ENCODE results near the gene EHD4. TPM values are rescaled to one million over a fixed set of nuclear protein-coding genes. Genes with fewer than 3 reads are reported as not detected.

The EHD4 gene
- total RNA-seq, 2 donors from 2014 or later: 18.4 to 22.6 TPM

DNA sequence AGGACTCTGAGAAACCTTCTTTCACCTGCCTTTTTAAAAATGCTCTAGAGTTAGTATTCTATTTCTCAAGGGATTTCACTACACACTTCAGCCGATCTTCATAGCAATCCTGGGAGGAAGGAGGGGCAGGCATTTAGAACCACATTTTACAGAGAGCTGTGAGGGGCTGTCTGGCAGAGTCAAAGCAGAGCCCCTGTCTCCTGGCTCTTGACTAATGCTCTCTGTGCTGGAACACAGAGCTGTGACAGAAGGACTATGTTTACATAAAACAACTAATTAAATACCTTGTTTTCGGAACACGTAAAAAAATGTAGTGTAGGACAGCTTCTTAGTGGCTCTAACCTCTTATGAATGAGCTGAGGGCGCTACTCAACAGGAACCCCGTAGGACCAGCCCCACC lies 70.9 kb downstream of the EHD4 start:
- TF ChIP-seq POLR2AphosphoS5 (IDR thresholded peaks at IDR 0.05) (no peak), POLR2A (IDR thresholded peaks at IDR 0.05) (no peak), CTCF (IDR thresholded peaks at IDR 0.05) (no peak)
- Histone ChIP-seq H3K27ac (no peak overlapping the region), H3K36me3 (no peaks in the 10 kb centered on the region), H3K4me3 (no peak overlapping the region), H3K27me3 (replicated peaks; ENCODE audit: insufficient read depth) (no peaks in the 10 kb centered on the region), H3K9me3 (no peaks in the 10 kb centered on the region), H3K4me1 (replicated peaks) (no peaks in the 10 kb centered on the region)
- WGBS: 57% methylated on average over 5 of the region's 5 CpGs
- intact Hi-C loops (cut with DNase I): loop anchor here (5.0 to 10.0 kb wide), 2 partner anchors 74 to 127 kb away; partner anchors contain the start of genes JMJD7 and MAPKBP1
- DNase-seq (ENCODE audit: low spot score): no peak

GRCh38 chr15:41900526-41901380 lies 71.6 kb downstream of the EHD4 start:
- Histone ChIP-seq H3K27me3 (replicated peaks; ENCODE audit: insufficient read depth) (no peaks in the 10 kb centered on the region), H3K4me3 (no peak overlapping the region), H3K27ac (no peak overlapping the region), H3K9me3 (no peaks in the 10 kb centered on the region), H3K36me3 (no peaks in the 10 kb centered on the region), H3K4me1 (replicated peaks) (no peaks in the 10 kb centered on the region)
- WGBS: 87% methylated on average over 25 of the region's 36 CpGs
- TF ChIP-seq POLR2A (IDR thresholded peaks at IDR 0.05): no peak
- TF ChIP-seq POLR2AphosphoS5 (IDR thresholded peaks at IDR 0.05): no peak
- TF ChIP-seq CTCF (IDR thresholded peaks at IDR 0.05): no peak
- no peak for DNase-seq (ENCODE audit: low spot score)
- intact Hi-C loops (cut with DNase I): loop anchor here (5.0 to 10.0 kb wide), 2 partner anchors 73 to 126 kb away; partner anchors contain the start of genes JMJD7 and MAPKBP1

GRCh38 chr15:41899854-41900442 lies 72.4 kb downstream of the EHD4 start:
- TF ChIP-seq POLR2AphosphoS5 (IDR thresholded peaks at IDR 0.05) (no peak), CTCF (IDR thresholded peaks at IDR 0.05) (no peak), POLR2A (IDR thresholded peaks at IDR 0.05) (no peak)
- intact Hi-C loops (cut with DNase I): loop anchor here (5.0 to 10.0 kb wide), 2 partner anchors 73 to 125 kb away; partner anchors contain the start of genes JMJD7 and MAPKBP1

DNA sequence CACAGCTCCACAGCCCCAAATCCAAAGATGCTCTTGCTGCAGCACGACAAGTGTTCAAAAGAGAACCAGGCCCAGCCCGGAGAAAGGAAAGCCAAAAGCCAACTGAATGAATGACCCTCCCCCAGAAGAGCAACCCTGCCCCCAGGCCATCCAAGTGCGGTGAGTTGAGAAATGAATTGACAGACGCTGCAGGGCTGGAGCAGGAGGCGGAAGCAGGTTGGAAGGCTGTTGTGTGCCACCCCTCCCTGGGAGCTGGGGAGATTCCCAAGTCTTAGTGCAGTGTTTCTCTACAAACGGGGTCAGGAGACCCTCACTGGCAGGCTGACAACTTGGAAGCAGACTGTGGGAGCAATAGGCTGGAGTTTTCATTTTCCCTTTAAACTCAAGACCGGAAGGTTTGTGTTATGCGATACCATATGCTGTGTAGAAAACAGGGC lies 75.0 kb downstream of the EHD4 start:
- TF ChIP-seq POLR2A (IDR thresholded peaks at IDR 0.05) (no peak), CTCF (IDR thresholded peaks at IDR 0.05) (no peak), POLR2AphosphoS5 (IDR thresholded peaks at IDR 0.05) (no peak)
- H3K4me3 ChIP-seq: no peak overlapping the region
- H3K4me1 ChIP-seq (replicated peaks): peaks cover 3% of the 10 kb centered on the region
- WGBS: 70% methylated on average over 8 of the region's 8 CpGs
- H3K27ac ChIP-seq: no peak overlapping the region
- DNase-seq (ENCODE audit: low spot score): no peak
- no peaks in the 10 kb centered on the region for H3K36me3 ChIP-seq
- no peaks in the 10 kb centered on the region for H3K9me3 ChIP-seq
- no peaks in the 10 kb centered on the region for H3K27me3 ChIP-seq (replicated peaks; ENCODE audit: insufficient read depth)
- intact Hi-C loops (cut with DNase I): no loop called here

More at GRCh38 chr15:41899854-41900442, 72.4 kb downstream of the EHD4 start:
- Histone ChIP-seq H3K9me3 (no peaks in the 10 kb centered on the region), H3K27me3 (replicated peaks; ENCODE audit: insufficient read depth) (no peaks in the 10 kb centered on the region), H3K36me3 (no peaks in the 10 kb centered on the region), H3K27ac (no peak overlapping the region), H3K4me1 (replicated peaks) (no peaks in the 10 kb centered on the region), H3K4me3 (no peak overlapping the region)
- DNase-seq (ENCODE audit: low spot score): no peak
- 78% methylated on average over 6 of the region's 6 CpGs for WGBS
